Measurements from ENCODE around the gene SLC35D2.

GRCh38 chr9:96383165-96383942, at the start of gene SLC35D2:
- no peak for TF ChIP-seq CTCF (IDR thresholded peaks at IDR 0.05)
- no peak for TF ChIP-seq POLR2A (IDR thresholded peaks at IDR 0.05)
